ENCODE results near the gene C16orf74. TPM values are rescaled to one million over a fixed set of nuclear protein-coding genes. Genes with fewer than 3 reads are reported as not detected.

The C16orf74 gene
- total and polyA plus RNA-seq, 8 donors = 1.1 to 24.9 (median 4.6) TPM; not detected in 3

DNA sequence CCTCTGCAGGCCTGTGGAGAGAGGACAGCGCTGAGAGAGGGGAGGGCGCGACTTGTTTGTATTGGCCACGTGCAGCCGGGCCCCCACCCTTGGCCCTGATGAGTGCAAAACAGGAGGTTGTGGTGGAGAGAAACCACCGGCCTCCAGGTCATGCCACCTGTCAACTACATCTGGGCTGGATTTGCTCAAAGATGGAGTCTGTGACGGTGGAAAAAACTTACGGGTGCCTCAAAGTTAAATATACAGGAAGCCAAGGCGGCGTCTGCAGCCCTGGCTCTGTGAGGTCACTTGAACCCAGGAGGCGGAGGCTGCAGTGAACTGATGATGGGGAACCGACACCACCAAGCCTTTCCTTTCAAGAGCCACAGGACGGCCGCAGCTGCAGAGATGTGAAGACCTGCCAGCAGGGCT lies 15.7 kb downstream of the C16orf74 start:
- Histone ChIP-seq H3K36me3 (no peaks in the 10 kb centered on the region), H3K4me3 (no peak overlapping the region), H3K4me1 (peaks cover 0 to 14% (median 9%) of the 10 kb centered on the region in 4 donors), H3K9me3 (no peaks in the 10 kb centered on the region), H3K27me3 (no peaks in the 10 kb centered on the region), H3K27ac (no peak overlapping the region)
- DNase-seq = peak; percentile 40 to 52
- TF ChIP-seq POLR2A (IDR thresholded peaks at IDR 0.05) (no peak), POLR2AphosphoS5 (IDR thresholded peaks at IDR 0.05) (no peak), EP300 (IDR thresholded peaks at IDR 0.05) (no peak)
- TF ChIP-seq, protein P1, sequence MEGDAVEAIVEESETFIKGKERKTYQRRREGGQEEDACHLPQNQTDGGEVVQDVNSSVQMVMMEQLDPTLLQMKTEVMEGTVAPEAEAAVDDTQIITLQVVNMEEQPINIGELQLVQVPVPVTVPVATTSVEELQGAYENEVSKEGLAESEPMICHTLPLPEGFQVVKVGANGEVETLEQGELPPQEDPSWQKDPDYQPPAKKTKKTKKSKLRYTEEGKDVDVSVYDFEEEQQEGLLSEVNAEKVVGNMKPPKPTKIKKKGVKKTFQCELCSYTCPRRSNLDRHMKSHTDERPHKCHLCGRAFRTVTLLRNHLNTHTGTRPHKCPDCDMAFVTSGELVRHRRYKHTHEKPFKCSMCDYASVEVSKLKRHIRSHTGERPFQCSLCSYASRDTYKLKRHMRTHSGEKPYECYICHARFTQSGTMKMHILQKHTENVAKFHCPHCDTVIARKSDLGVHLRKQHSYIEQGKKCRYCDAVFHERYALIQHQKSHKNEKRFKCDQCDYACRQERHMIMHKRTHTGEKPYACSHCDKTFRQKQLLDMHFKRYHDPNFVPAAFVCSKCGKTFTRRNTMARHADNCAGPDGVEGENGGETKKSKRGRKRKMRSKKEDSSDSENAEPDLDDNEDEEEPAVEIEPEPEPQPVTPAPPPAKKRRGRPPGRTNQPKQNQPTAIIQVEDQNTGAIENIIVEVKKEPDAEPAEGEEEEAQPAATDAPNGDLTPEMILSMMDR (IDR thresholded peaks at IDR 0.05) = no peak
- 56 to 70% (median 61%) methylated on average over 10 to 14 of the region's 14 CpGs for WGBS, 5 donors
- intact Hi-C loops (cut with DNase I; ENCODE audit: low total_unique reads) = no loop called here

DNA sequence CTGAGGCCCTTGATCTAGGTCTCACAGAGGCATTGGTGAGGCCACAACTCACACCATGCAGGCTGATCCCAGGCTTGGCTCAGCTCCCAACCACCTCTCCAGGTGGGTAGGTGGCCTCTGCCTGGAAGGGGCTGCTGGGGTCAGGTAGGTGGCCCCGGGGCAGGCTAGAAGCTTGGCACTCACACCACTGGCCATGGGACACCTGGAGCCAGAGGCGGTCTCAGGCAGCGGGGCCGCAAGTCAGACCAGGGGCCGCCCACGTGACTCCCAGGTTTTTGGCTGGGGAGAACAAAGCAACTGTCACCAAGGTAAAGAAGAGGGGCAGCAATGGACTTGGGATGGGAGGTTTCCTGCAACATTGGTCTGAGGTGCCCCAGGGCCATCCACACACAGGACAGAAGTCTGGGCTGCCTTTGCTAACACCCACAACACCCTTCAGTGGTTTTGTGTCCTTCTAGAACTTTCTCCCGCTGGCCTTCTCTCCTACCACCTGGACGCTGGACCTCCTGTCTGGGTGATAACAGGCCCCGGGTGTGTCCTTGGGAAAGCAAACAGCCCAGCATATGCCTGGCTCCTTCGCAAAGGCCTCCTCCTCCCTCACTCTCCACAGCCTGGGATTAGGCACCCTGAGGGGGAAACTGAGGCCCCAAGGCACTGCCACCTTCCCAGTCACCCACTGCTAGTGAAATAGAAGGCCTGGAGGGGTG lies 16.4 kb downstream of the C16orf74 start:
- intact Hi-C loops (cut with DNase I; ENCODE audit: low total_unique reads) = no loop called here
- H3K4me1 ChIP-seq = peaks cover 0 to 14% (median 9%) of the 10 kb centered on the region in 4 donors
- no peak overlapping the region for H3K27ac ChIP-seq
- TF ChIP-seq EP300 (IDR thresholded peaks at IDR 0.05) (no peak), POLR2AphosphoS5 (IDR thresholded peaks at IDR 0.05) (no peak)
- TF ChIP-seq, protein P1 (IDR thresholded peaks at IDR 0.05) = no peak
- no peaks in the 10 kb centered on the region for H3K27me3 ChIP-seq
- 45 to 63% (median 54%) methylated on average over 3 to 10 of the region's 10 CpGs for WGBS, 5 donors
- DNase-seq = no peak
- no peaks in the 10 kb centered on the region for H3K36me3 ChIP-seq
- no peaks in the 10 kb centered on the region for H3K9me3 ChIP-seq
- no peak overlapping the region for H3K4me3 ChIP-seq

DNA sequence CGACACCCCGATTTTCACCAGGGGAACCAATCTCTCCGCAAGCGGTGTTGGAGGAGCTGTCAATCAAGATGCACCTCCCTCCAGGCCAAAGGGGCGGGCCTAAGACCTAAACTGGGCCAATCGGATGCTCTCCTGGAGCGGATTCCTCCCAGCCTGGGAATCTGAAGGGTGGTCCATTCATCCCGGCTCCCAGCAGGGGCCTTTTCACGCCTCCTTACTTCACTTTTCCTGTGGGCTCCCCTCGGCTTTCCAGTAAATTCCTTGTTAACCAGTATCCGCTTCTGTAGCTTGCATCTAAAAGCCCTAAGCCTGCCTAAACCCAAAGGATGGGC lies 17.1 kb downstream of the C16orf74 start:
- WGBS, 5 donors = 78 to 88% (median 80%) methylated on average over 11 of the region's 11 CpGs
- Histone ChIP-seq H3K4me1 (peaks cover 0 to 14% (median 9%) of the 10 kb centered on the region in 4 donors), H3K36me3 (no peaks in the 10 kb centered on the region), H3K9me3 (no peaks in the 10 kb centered on the region), H3K4me3 (no peak overlapping the region), H3K27me3 (no peaks in the 10 kb centered on the region), H3K27ac (no peak overlapping the region)
- DNase-seq = no peak
- intact Hi-C loops (cut with DNase I; ENCODE audit: low total_unique reads) = no loop called here
- no peak for TF ChIP-seq EP300 (IDR thresholded peaks at IDR 0.05)
- TF ChIP-seq, protein P1 (IDR thresholded peaks at IDR 0.05) = no peak
- TF ChIP-seq POLR2A (IDR thresholded peaks at IDR 0.05) = no peak
- no peak for TF ChIP-seq POLR2AphosphoS5 (IDR thresholded peaks at IDR 0.05)

DNA sequence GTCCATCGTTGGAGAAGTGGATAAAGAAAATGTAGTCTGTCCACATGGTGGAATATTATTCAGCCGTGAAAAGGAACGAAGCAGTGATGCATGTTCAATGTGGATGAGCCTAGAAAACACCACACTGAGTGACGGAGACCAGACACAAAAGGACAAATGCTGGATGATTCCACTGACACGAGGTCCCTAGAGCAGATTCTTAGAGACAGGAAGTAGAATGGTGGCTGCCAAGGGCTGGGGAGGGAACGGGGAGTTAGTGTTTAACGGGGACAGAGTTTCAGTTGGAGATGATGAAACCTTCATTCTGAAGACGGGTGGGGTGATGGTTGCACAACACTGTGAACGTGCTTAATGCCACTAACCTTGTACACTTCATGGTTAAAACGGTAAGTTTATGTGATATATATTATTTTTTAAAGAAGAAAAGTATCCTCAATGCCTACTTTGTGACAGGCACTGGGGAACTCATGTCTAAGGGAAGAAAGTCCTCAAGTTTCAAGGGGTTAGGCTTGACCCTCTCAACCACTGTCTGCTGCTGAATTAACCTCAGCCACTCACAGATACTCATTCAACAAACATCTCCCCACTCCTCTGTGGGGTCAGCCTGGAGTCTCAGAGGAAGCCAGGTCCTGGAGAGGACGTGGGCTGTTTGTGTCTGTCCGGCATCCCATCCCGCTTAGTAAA lies 17.6 kb downstream of the C16orf74 start:
- WGBS, 5 donors = 69 to 85% (median 82%) methylated on average over 13 of the region's 13 CpGs
- Histone ChIP-seq H3K4me3 (no peak overlapping the region), H3K36me3 (no peaks in the 10 kb centered on the region), H3K4me1 (peaks cover 0 to 14% (median 9%) of the 10 kb centered on the region in 4 donors), H3K9me3 (no peaks in the 10 kb centered on the region), H3K27me3 (no peaks in the 10 kb centered on the region), H3K27ac (no peak overlapping the region)
- intact Hi-C loops (cut with DNase I; ENCODE audit: low total_unique reads) = no loop called here
- TF ChIP-seq POLR2A (IDR thresholded peaks at IDR 0.05) (no peak), POLR2AphosphoS5 (IDR thresholded peaks at IDR 0.05) (no peak), EP300 (IDR thresholded peaks at IDR 0.05) (no peak)
- TF ChIP-seq, protein P1 (IDR thresholded peaks at IDR 0.05) = no peak
- no peak for DNase-seq
